B cell (primary cell): ENCODE measurements around the gene ANGPTL2.

Source experiments
- CTCF ChIP-seq: fragments of 200-600 bp; IDR thresholded peaks from one replicate; pipeline ENCODE4 v1.8.0; 2022; ENCODE audit warnings: antibody characterized with exemption, mild to moderate bottlenecking
- EZH2 ChIP-seq: IDR thresholded peaks from 2 replicates; pipeline ENCODE4 v1.6.1; 2012; ENCODE audit warnings: borderline replicate concordance, low read depth, mild to moderate bottlenecking, moderate library complexity, low read length; ENCODE audit not compliant: insufficient read depth, poor library complexity, severe bottlenecking

- TF ChIP-seq CTCF (no peak), EZH2 (no peak)
These were observed 16.0 kb downstream of the ANGPTL2 start for GRCh38 chr9:127106466-127106855.
